Ovary (tissue), 9 donors: ENCODE data around the gene EHMT1. TPM values are rescaled to one million over a fixed set of nuclear protein-coding genes. Genes with fewer than 3 reads are reported as not detected.

ENCODE experiments used
- DNase-seq, 5 donors: peaks; one replicate each; pipeline ENCODE4 v3.0.0-alpha.2; 2019 to 2020
- H3K27ac ChIP-seq, 2 donors: fragments of 200-600 bp; one replicate each; pipeline versions ENCODE4 v1.5.1 to v1.8.0; 2019 to 2022
- H3K27me3 ChIP-seq: fragments of 200-600 bp; one replicate; pipeline ENCODE4 v1.8.0; 2022
- H3K36me3 ChIP-seq: fragments of 200-600 bp; sonication (generic); one replicate; pipeline ENCODE4 v1.5.1; 2019
- H3K4me1 ChIP-seq: one replicate; pipeline ENCODE4 v1.8.1; 2013; ENCODE audit warnings: mild to moderate bottlenecking, moderate library complexity; ENCODE audit not compliant: insufficient read depth
- H3K4me3 ChIP-seq: fragments of 200-600 bp; sonication (generic); one replicate; pipeline ENCODE4 v1.5.1; 2017
- H3K9me3 ChIP-seq, 2 donors: fragments of 200-600 bp in 1 of 2; sonication (generic) in 1 of 2; one replicate each; pipeline versions ENCODE4 v1.5.1 to v1.8.1; 2013 to 2019; ENCODE audit warnings: mild to moderate bottlenecking in 1 of 2, moderate library complexity in 1 of 2
- CTCF ChIP-seq, 3 donors: fragments of 450-650 bp in 2 of 3; fragments of 200-600 bp in 1 of 3; IDR thresholded peaks; one replicate each; pipeline versions ENCODE4 v1.5.1 to v1.8.0; 2016 to 2022; ENCODE audit warnings: antibody characterized with exemption in 3 of 3, mild to moderate bottlenecking in 1 of 3
- EP300 ChIP-seq: sonication (generic); formaldehyde crosslinking; IDR thresholded peaks from one replicate; pipeline ENCODE4 v1.6.1; 2017; ENCODE audit warnings: antibody characterized with exemption
- POLR2A ChIP-seq: fragments of 450-650 bp; IDR thresholded peaks from one replicate; pipeline ENCODE4 v1.6.1; 2017; ENCODE audit warnings: antibody characterized with exemption, mild to moderate bottlenecking, moderate library complexity
- WGBS, 3 donors: extraction: QIAGEN DNeasy Blood & Tissue Kit in 1 of 3; methylation state at CpG; one replicate each; pipeline versions ENCODE4 v1.1.5 to v1.1.7; 2013 to 2017; 5-methylcytosine and 5-hydroxymethylcytosine counted together
- intact Hi-C, 4 donors: fragments of 100-400 bp; cut with DNase I; formaldehyde crosslinking; loops; one replicate each; pipeline versions ENCODE4 v1.11.0 to v1.15.1; 2022 to 2023
- polyA plus RNA-seq, 2 donors: library from polyadenylated mRNA; stranded (reverse); fragments of 200-250 nt in 1 of 2; fragments of 350-450 nt in 1 of 2; fragmentation: Illumina TruSeq in 1 of 2; extraction: RNeasy Lipid Tissue Mini Kit (QIAGEN cat#74804) in 1 of 2; gene quantifications; one replicate each; pipeline ENCODE4 v1.2.3, GENCODE V29; 2013 to 2014
- total RNA-seq, 7 donors: library from RNA; depleted of rRNA in 2 of 7; stranded (reverse); fragments of >200 nt in 2 of 7; fragmentation: NEBNext Ultra II Directional in 3 of 7; extraction: Animal tissue kit (Norgen Biotek cat#: 25700) in 3 of 7; gene quantifications; one replicate each; pipeline versions ENCODE4 v1.1.0 to v1.2.4, GENCODE V29; 2016 to 2023
- donor health status: DM: no; HTN: no; CAD: no; lungs with moderate emphysema.
- donor health status: DM: no; HTN: no; CAD: no.
- donor health status: Bipolar disorder and iron deficiency.
- donor health status: DM: yes; HTN: yes; CAD: no.
- donor health status: DM: no; HTN: no; CAD: no.
- donor health status: DM: yes; HTN: yes; CAD: no.

Gene EHMT1
- total and polyA plus RNA-seq, 9 donors, result 40.8 to 98.5 (median 77.9) TPM

- Histone ChIP-seq H3K4me1 (peaks cover 18% of the 10 kb centered on the region), H3K4me3 (no peak overlapping the region), H3K27ac (peak overlapping the region in 1 of 2 donors; percentile 22), H3K9me3 (peaks cover 0 to 2% of the 10 kb centered on the region in 2 donors), H3K27me3 (no peaks in the 10 kb centered on the region), H3K36me3 (no peaks in the 10 kb centered on the region)
- peak in 2 of 5 donors; percentile 35 to 53 for DNase-seq
- no peak for TF ChIP-seq POLR2A
- no peak for TF ChIP-seq CTCF (IDR thresholded peaks at IDR 0.05)
- no peak for TF ChIP-seq EP300
- WGBS, 3 donors, result 41 to 53% (median 42%) methylated on average over 6 of the region's 6 CpGs
- intact Hi-C loops, result loop anchor here in 1 of 4 donors (10.0 kb wide), 1 partner anchor 79 kb away; no protein-coding TSS in a partner anchor
Observed at GRCh38 chr9:137703842-137704508, 85.2 kb downstream of the EHMT1 start.

- Histone ChIP-seq H3K9me3 (peaks cover 0 to 2% of the 10 kb centered on the region in 2 donors), H3K36me3 (no peaks in the 10 kb centered on the region), H3K4me1 (peaks cover 22% of the 10 kb centered on the region), H3K4me3 (no peak overlapping the region), H3K27ac (no peak overlapping the region), H3K27me3 (no peaks in the 10 kb centered on the region)
- WGBS, 3 donors, result 86 to 90% (median 89%) methylated on average over 8 of the region's 8 CpGs
- DNase-seq, result no peak
- TF ChIP-seq POLR2A (no peak), EP300 (no peak)
- intact Hi-C loops, result loop anchor here in 1 of 4 donors (10.0 kb wide), 1 partner anchor 81 kb away; no protein-coding TSS in a partner anchor
Observed at GRCh38 chr9:137705443-137705863, 86.6 kb downstream of the EHMT1 start.

GRCh38 chr9:137705906-137706305 is 87.1 kb downstream of the EHMT1 start:
- Histone ChIP-seq H3K4me1 (peaks cover 25% of the 10 kb centered on the region), H3K27ac (no peak overlapping the region), H3K4me3 (no peak overlapping the region), H3K9me3 (peaks cover 0 to 2% of the 10 kb centered on the region in 2 donors), H3K27me3 (no peaks in the 10 kb centered on the region), H3K36me3 (no peaks in the 10 kb centered on the region)
- 56 to 66% (median 57%) methylated on average over 9 to 10 of the region's 10 CpGs for WGBS, 3 donors
- TF ChIP-seq POLR2A, result no peak
- TF ChIP-seq CTCF (IDR thresholded peaks at IDR 0.05), result no peak
- TF ChIP-seq EP300, result no peak
- no peak for DNase-seq
- intact Hi-C loops, result loop anchor here in 1 of 4 donors (10.0 kb wide), 1 partner anchor 81 kb away; no protein-coding TSS in a partner anchor

GRCh38 chr9:137707361-137707760 is 88.6 kb downstream of the EHMT1 start:
- H3K9me3 ChIP-seq, result peaks cover 0 to 2% of the 10 kb centered on the region in 2 donors
- WGBS, 3 donors, result 84 to 91% (median 89%) methylated on average over 6 of the region's 6 CpGs
- no peak overlapping the region for H3K4me3 ChIP-seq
- intact Hi-C loops, result loop anchor here in 1 of 4 donors (10.0 kb wide), 1 partner anchor 83 kb away; no protein-coding TSS in a partner anchor
- TF ChIP-seq POLR2A (no peak), CTCF (IDR thresholded peaks at IDR 0.05) (no peak), EP300 (no peak)
- no peaks in the 10 kb centered on the region for H3K27me3 ChIP-seq
- DNase-seq, result peak in 1 of 5 donors; percentile 24
- no peaks in the 10 kb centered on the region for H3K36me3 ChIP-seq
- H3K27ac ChIP-seq, result no peak overlapping the region
- peaks cover 26% of the 10 kb centered on the region for H3K4me1 ChIP-seq
